NCI-H187 treated with DMSO at 0.1 percent for 48 hours (cell line): ENCODE measurements around the gene DTNBP1.

Experiments used
- DNase-seq: peaks from one replicate; lab custom pipeline; 2025; lab: John Stamatoyannopoulos, UW

Gene DTNBP1

GRCh38 chr6:15623276-15624116 lies 39.3 kb downstream of the DTNBP1 start:
- no peak for DNase-seq

DNA sequence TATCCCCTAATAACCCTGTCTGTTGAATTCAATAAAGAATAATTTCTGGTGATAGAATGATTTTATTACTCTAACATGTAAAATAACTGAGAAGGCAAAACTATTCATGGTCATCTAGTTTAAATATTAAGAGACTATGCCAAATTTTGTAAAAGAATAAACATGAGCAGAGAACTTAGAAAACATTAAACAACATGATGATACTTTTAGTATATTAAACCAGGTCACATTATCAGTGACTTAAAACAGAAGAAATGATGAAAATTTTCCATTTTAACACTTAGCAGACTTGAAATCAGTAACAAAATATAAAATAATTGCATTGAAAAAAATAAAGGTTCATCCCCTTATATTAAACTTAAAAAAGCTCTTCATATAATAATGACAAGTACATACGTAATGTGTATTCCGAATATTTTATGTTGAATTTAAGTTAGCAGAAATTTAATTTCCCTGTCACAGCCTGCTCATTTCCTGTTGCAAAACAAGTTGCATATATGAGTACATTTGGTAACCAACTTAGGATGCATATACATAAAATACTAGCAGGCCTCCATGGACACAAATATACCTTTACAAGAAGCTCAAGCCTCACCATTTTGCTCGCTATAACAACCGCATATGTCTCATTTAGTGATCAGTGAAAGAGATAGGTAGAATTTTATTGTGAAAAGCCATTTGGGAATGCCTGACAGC lies 40.6 kb downstream of the DTNBP1 start:
- DNase-seq = no peak

- no peak for DNase-seq
Observed at GRCh38 chr6:15621203-15622044, 41.4 kb downstream of the DTNBP1 start.

DNA sequence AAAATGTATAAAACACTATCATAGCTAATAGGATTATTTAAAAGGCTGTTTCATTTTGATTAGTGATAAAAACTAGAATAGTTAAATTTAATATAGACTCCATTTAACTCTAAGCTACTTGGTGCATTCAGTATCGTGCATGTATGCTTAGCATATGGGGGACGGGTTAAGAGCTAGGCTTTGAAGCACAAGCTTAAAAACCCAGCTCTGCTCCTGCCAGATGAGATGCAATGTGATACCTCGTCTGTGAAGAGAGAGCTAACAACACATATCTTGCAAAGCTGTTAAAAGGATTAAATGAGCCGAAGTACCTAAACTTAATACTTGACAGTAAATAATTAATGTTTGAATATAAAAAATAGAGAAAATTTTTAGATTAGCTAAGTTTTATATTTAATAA lies 42.2 kb downstream of the DTNBP1 start:
- no peak for DNase-seq

DNA sequence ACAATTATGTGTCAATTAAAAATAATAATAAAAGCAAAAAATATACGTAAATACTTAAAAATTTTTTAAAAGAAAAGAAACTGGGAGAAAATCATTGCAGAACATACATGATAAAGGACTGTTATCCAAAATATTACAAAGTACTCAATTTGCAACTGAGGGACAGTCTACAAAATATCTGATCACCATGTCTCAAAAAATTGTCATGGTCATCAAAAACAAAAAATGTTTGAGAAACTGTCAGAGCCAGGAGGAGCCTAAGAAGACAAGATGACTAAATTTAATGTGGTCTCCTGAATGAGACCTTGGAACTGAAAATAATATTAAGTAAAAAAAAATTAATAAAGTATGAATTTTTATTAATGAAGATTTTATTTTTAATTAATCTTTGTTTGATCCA lies 43.5 kb downstream of the DTNBP1 start:
- DNase-seq = no peak

DNA sequence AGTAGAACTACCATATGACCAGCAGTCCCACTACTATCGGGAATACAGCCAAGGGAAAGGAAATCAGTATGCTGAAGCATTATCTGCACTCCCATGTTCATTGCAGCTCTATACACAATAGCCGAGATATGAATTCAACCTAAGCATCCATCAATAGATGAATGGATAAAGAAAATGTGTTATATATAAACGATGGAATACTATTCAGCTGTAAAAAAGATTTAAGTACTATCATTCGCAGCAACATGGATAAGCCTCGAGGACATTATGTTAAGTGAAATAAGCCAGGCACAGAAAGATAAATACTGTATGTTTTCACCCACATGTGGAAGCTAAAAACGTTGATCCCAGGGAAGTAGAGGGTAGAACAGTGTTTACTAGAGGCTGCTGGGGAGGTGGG lies 44.1 kb downstream of the DTNBP1 start:
- no peak for DNase-seq

DNA sequence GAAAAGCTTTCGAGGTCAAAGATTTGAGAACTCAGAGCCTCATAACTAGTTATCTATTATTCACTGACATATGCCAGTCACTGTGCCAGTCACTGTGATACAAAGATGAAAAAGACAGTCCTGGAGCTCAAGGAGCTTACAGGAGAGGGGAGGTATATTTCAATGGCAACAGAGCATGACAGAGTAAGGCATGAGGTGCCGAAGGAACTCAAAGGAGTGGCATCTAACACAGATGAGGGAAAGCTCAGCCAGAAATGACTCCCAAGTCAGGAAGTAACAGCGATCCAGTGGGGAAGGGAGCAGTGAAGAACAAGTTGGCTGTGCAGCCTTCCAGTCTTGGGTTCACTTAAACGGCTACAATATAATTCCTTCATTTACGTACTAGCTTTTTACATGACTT lies 46.6 kb downstream of the DTNBP1 start:
- peak; percentile 56 for DNase-seq

DNA sequence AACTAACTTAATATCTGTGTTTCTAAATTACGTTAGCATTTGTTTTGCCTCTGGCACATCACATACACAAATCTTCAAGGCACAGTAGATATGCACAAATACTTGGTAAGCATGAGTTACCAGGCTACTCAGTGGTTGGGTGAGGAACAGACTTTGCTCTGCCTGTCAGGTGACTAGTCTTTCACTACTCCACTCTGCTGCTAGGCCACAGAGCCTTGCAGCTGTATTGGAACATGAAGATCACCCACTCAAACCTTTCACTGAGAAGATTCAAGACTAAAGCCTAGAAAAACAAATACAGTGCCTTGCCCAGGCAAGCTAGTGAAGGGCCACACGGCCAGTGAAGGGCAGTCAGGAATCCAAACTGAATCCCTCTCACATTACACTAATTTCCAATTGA lies 47.0 kb downstream of the DTNBP1 start:
- peak; percentile 20 for DNase-seq

GRCh38 chr6:15614277-15614676 lies 48.6 kb downstream of the DTNBP1 start:
- no peak for DNase-seq

GRCh38 chr6:15608396-15608795 lies 54.4 kb downstream of the DTNBP1 start:
- DNase-seq = no peak

GRCh38 chr6:15607603-15608002 lies 55.2 kb downstream of the DTNBP1 start:
- DNase-seq = no peak

DNA sequence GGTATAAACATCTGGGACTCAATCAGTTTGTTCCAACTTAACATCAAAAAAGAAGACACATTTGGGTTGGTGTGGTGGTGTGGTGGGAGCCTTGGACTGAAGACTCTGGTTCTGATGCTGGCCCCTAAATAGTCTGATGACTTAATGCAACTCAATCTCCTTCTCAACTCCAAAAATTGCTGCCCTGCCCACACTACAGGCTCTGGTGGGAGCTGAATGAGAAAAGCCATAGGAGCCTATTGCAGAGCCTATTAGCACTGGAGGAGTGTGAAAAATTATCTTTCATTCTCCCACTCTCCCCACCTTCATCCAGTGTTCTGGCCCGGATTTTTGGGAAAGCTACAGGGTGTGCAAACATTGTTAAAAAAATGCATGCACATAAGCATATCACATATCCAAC lies 56.5 kb downstream of the DTNBP1 start:
- no peak for DNase-seq

GRCh38 chr6:15604843-15605242 lies 58.0 kb downstream of the DTNBP1 start:
- no peak for DNase-seq

- DNase-seq = no peak
Observed at GRCh38 chr6:15602154-15602553, 60.7 kb downstream of the DTNBP1 start.

DNA sequence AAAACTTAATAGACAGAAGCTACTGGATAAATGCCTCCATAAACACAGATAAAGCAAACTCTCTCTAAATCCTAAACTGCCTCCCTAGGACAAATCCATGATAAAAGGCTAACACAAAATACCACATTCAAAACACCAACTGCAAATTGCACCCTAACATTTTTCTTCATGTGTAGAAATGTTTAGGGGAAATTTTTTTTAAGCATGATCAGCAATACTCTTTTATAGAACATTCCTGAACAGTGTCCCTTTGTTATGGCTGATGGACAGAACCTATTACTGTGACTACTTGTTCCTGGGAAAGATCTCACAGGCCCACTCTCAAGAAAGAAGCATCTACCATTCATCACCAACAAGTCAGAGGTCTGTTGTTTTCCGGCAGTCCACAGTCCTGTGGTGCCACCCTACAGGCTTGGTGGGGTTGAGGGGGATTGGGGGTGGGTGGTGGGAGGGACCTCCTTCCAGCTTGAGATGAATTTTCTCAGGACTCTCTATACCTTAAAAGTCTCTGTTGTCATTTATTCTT lies 64.5 kb downstream of the DTNBP1 start:
- DNase-seq = no peak

GRCh38 chr6:15596186-15596896 lies 66.5 kb downstream of the DTNBP1 start:
- DNase-seq = no peak

DNA sequence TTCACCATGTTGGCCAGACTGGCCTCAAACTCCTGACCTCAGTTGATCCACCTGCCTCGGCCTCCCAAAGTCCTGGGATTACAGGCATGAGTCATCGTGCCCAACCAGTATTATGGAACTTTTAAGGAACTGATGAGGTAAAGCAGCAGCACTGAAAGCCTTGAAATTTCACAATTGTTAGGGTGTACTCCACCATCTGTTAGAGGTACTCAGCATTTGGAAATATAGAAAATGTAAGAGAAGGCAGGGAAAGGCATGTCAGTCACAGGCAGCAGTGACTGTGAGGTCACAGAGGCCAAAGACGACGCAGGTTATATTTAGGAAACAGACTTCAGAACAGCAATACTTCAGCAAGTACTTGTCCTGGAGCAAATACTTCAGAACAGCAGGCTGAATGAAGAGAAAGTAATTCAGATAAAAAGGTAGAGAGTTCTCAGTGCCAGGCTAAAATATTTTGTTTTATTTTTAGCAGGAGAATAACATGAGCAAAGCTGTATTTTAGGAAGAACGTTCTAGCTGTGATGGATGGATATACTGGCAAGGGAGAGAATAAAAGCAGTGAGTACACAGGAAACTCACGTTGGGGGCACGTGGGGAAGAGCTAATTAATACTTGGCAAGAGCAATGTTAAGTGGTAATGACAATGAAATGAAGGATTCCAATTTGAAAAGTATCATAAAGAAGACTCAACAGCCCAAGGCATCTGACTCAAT lies 67.2 kb downstream of the DTNBP1 start:
- no peak for DNase-seq

DNA sequence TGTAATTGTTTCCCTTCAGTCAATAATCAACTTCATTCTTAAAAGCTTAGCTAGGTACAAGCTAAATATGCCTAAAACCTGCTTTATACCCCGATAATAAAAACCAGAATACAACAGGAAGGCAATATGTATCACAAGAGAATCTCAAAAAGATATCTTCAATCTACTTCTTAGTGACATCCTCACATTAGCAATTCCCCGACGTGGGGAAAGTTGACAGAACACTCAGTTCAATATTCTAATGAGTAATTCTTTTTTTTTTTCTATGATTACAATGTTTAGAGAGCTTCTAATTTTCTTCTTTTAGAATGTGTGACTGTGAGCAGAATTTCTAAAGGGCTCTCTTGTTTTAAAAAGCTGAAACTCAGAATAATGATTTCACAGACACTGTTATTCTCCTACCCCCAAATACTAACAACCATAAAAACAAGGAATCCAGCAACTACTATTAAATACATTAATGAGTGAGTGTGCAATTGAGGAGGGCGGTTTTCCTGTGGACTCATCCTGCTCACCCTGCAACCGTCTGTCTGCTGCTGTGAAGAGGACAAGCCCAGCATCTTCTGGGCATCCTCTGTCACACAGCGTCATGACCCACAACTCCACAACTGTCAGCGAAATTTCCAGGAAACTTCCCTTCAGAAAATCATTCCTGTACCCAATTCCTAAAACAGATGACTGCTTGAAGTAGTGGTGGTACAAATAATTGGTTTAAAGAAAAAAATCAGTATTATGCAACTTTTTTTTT lies 68.1 kb downstream of the DTNBP1 start:
- no peak for DNase-seq

DNA sequence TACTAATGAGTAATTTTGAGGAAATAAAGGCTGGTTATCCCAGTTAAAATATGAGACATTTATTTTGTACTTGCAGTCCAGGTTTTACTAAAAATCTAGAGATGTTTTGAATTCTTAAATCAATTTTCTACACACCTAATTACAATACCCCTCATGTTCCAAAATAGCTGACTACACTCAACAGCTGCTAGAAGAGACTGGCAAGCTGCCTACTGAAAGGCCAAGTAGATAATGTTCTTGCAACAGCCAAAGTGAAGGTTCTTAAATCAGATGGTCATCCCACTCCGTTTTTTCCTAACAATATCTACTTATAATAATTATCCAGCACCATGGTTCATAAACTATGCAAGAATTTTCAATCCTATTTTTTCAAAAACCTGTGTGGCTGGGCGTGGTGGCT lies 69.0 kb downstream of the DTNBP1 start:
- DNase-seq = no peak

GRCh38 chr6:15592610-15593009 lies 70.2 kb downstream of the DTNBP1 start:
- DNase-seq = no peak
